Stimulated activated CD8-positive, alpha-beta memory T cell treated with anti-CD3 and anti-CD28 coated beads, Interleukin-15, amount 100 ng/mL, for 1 hour (primary cell): ENCODE measurements around the gene RRP1.

Source experiments
- DNase-seq: peaks from one replicate; pipeline ENCODE4 v3.0.0-alpha.2; 2020; ENCODE audit warnings: low read depth

RRP1 gene

DNA sequence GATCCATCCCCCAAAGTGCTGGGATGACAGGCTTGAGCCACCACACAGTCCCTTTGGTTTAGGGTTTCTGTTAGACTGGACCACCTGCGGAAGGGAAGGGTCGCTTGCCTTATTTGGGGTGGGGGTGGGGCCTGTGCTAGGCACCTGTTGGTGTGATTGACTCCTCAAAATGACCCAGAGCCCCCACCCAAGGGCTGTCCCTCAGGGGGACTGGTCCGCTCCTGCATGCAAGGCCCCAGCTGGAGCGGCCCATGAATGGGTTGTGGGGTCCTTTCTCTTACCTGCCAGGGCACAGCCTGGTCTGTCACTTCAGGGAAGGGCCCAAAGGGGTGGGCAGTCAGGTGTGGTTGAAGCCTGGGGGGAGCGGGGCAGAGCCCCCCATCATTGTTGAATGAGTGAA lies 11.4 kb upstream of the RRP1 start:
- DNase-seq = no peak

DNA sequence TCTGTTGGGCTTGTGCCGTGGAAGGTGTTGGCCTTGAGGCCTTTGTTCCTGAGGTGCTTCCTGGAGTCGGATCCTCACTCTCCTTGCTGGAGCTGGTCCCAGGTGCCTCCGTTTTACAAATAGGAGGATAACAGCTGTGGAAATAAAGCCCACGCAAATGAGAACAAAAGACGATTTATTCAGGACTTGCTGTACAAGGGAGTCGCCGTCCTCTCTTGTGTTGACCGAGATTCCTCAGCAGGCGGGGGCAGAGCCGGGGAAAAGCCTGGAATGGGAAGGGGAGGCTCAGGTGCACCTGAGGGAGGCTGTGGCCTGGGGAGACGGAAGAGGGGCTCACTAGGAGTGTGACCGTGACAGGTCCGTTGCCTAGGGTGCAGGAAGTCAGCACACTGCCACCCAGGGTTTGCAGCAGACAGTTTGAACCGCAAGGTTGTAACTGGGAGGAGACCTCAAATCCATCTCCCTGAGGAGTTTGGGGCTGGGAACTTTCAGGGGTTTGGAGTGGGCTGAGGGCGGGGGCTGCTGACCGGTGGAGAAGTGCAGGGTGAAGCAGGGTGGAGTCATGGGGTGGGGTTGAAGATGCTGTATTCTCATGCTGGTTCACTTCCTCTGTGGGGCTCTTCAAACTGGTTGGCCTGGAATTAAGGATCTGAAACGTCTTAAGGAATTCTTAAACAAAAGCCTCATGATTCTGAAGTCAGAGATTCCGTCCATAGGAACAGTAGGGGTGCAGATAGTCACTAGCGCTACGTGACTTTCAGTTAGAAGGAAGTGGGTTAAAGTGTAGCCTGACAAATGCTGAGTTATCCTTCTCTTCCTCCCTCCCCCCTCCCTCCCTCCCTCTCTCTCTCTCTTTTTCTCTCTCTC lies 10.7 kb upstream of the RRP1 start:
- no peak for DNase-seq

DNA sequence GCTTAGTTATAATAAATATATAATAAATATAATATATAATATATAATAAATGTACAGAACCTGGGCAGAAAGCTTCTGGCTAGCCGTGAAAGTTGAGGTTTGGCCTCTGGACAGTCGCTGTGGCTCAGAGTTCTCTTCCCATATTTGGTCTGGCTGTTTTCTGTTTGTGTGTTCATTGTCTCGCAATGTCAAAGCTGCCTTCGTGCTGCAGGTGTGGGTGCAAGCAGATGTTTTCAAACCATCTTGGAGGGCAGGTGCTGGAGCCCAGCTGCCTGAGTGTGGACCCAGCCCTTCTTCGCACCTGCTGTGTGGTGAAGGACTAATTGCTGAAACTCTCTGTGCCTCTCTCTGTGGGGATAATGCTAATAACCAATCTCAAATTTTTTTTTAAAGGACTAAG lies 9.7 kb upstream of the RRP1 start:
- DNase-seq = no peak

DNA sequence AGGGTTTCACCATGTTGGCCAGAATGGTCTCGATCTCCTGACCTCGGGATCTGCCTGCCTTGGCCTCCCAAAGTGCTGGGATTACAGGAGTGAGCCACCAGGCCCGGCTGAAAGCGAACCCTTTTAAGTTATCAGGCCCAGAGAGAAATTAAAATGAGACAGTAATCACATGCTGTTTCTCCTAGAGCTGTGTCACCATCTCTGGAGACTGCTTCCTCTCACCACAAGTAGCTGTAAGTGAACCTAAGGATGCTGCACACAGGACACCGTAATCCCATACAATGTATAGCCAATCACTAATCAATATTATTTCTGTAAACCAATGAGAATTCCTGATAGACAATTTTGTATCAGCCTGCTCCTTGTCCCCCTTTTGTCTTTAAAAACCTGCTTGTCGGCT lies 7.5 kb upstream of the RRP1 start:
- DNase-seq = no peak

DNA sequence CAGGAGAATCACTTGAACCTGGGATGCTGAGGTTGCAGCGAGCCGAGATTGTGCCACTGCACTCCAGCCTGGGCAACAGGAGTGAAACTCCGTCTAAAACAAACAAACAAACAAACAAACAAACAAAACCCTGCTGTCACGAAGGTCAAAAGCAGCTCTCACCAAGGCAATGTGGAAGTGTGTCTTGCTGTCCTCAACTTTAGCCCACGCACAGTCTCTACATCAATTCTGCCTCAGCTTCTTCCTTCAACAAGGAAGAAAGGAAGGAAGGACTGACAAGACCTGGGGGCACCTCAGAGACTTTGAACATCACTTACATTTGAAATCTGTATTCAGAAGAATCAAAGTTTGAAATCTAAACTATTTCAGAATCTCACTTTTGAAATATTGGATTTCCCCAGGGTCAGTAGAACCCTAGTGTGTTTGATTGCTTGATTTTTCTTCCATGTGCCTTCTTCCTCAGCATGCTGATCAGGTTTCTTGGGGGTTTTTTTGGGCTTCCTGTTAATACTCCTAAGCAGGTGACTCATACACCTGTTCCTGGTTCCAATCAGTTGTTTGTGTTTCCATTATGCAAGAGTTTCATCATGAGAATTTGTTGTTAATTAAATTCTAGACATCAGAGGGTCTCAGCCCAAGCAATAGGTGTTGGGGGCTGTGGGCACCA lies 6.8 kb upstream of the RRP1 start:
- DNase-seq = no peak

DNA sequence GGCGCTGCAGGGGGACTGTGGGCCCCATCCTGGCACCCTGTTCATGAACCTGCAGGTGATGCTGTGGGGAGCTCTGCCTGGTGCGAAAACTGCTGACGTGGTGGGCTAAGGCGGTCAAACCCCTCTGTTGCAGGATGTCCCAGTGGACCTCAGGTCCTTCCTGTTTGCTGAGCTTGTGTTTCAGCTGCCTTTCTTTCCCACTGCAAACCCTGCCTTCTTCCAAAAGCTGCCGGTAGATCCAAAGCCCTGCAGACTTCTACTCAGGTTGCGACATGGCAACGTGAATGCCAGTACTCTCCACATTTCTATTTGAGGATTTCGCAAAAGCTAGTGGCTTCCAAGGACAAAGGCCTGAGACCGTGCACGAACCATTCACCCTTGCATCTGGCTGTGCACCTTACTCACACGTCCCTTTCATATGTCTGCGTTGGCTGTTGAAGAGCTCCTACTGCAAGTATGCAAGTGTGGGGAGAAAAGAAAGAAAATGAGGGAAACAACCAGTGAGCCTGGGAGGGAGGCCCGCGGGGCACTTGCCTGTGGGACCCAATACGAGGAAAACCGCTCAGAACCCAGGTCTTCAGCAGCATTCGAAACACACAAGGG lies 6.2 kb upstream of the RRP1 start:
- no peak for DNase-seq

DNA sequence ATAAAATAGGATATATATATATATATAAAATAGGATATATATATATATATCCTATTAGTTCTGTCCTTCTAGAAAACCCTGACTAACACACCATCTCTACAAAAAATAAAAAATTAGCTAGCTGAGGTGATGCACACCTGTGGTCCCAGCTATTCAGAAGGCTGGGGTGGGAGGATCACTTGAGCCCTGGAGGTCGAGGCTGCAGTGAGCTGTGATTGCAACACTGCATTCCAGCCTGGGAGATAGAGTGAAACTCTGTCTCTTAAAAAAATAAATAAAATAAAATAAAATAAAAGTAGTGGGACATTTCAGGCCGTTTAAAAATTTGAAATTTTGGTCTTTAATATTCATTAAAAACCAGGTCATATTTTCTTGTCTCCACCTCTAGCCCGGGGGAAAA lies 4.2 kb upstream of the RRP1 start:
- DNase-seq = no peak

DNA sequence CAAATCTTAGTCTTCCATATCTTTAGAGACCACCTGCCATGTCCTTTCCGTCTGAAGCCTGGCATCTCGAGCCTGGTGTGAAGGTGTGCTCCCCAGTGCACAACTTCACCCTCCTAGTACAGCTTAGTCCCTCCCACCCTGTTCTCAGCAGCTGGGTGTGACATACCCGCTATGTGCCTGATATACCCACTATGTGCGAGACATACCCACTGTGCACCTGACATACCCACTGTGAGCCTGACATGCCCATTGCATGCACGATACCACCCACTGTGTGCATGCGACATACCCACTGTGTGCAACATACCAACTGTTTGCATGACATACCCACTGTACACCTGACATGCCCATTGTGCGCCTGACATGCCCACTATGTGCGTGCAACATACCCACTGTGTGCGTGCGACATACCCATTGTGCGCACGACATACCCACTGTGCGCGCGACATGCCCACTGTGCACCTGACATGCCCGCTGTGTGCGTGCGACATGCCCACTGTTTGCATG lies 3.0 kb upstream of the RRP1 start:
- DNase-seq = no peak

DNA sequence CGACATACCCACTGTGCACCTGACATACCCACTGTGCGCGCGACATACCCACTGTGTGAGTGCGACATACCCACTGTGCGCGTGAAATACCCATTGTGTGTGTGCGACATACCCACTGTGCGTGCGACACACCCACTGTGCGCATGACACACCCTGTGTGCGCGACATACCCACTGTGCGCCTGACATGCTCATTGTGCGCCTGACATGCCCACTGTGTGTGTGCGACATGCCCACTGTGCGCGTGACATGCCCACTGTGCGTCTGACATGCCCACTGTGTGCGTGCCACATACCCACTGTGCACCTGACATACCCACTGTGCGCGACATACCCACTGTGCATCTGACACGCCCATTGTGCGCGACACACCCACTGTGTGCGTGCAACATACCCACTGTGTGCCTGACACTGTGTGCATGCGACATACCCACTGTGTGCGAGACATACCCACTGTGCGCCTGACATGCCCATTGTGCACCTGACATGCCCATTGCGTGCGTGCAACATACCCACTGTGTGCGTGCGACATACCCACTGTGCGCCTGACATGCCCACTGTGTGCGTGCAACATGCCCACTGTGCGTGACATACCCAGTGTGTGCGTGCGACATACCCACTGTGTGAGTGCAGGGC lies 2.5 kb upstream of the RRP1 start:
- no peak for DNase-seq

DNA sequence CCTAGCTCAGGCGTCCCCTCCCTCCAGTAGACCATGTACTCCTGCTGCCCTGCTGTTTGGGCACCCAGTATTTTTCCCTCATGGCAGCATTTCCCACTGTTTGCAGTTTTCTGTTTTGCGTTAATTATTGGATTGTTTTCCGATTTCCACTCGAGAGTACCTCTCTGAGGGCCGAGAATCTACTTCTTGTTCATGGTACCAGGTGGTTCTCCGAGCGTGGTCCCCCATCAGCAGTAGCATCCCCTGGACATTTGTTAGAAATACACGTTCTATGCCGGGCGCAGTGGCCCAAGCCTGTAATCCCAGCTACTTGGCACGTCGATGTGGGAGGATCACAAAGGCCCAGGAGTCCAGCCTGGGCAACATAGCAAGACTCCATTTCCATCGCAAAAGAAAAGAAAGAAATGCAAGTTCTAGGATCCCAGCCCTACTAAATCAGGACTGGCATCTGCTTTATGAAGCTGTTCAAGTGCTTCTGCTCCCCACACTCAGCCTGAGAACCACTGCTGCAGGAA lies 690 bp downstream of the RRP1 start:
- DNase-seq = no peak

DNA sequence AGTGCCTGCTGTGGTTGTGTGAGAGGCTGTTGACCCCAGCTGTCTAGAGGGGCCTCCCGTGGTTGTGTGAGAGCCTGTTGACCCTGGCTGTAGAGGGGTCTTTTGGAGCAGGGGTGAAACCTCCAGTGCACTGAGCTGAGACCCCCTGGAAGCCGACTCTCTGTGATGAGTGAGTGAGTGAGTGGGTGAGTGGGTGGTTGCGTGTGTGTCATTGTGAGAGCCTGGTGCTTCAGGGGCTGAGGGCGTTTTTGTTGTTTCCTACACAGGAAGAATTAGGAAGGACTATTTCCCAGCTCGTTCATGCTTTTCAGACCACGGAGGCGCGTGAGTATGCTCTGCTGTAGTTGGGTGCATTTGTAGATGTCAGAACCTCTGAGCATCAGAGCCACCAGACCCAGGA lies 3.0 kb downstream of the RRP1 start:
- no peak for DNase-seq

DNA sequence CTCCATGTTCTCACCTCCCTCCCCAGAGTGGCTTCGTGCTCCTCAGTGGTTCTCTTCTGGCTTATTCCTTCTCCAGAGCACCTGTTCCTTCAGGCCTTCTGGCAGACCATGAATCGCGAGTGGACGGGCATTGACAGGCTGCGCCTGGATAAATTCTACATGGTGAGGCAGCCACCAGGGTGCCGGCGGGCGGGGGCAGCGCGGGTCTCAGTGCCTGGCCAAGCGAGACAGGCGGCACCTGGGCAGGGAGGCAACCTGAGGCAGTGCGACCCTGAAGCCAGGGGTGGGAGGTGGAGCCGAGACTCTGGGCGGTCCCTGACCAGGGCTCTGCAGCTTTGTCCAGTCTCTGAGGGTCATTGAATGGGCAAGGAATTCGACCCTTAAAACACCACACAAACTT lies 3.9 kb downstream of the RRP1 start:
- no peak for DNase-seq

DNA sequence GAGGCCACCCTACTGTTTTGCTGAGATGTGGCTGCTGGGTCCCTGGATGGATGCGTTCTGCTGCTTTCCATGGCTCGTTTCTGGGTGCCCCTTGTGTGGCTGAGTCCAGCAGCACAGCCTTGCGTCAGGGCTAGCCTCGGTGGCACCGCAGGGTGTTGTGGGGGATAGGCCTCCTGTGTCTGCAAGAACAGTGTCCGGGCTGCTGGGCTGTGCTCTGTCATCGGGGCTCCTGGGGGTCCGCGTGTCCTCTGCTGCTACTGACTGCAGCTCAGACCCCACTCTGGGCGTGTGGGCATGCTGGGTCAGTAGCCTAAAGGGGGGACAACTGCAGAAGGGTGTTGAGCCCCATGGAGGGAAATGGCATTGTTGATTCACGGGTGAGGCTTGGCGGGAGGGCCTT lies 4.9 kb downstream of the RRP1 start:
- DNase-seq = no peak

DNA sequence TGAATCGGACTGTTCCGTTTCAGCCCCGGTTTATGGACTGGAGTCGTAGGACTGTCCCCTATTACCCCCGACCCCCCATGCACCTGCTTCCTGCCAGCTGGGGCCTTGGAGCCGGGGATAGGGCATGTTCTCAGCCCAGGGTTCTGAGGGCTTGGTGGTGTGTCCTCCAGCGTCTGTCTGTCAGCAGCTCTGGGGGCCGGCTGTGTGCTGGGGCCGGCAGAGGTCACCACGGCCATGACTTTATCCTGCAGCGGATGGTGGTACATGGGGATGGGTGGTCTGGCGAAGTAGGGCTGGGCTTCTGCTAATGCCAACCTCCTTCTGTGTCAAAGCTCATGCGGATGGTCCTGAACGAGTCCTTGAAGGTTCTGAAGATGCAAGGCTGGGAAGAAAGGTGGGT lies 5.5 kb downstream of the RRP1 start:
- DNase-seq = no peak

DNA sequence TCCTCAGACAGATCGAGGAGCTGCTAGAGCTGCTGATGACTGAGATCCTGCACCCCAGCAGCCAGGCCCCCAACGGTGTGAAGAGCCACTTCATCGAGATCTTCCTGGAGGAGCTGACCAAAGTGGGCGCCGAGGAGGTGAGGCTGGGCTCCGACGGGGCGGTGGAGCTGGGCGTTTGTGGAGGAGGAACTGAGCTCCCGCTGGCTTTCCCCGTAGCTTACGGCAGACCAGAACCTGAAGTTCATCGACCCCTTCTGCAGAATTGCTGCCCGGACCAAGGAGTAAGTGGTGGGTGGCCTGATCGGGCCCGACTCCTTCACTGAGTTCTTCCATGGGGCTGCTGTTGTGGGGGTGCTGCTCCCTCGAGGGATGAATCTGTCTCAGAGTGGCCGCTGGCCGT lies 8.0 kb downstream of the RRP1 start:
- no peak for DNase-seq

DNA sequence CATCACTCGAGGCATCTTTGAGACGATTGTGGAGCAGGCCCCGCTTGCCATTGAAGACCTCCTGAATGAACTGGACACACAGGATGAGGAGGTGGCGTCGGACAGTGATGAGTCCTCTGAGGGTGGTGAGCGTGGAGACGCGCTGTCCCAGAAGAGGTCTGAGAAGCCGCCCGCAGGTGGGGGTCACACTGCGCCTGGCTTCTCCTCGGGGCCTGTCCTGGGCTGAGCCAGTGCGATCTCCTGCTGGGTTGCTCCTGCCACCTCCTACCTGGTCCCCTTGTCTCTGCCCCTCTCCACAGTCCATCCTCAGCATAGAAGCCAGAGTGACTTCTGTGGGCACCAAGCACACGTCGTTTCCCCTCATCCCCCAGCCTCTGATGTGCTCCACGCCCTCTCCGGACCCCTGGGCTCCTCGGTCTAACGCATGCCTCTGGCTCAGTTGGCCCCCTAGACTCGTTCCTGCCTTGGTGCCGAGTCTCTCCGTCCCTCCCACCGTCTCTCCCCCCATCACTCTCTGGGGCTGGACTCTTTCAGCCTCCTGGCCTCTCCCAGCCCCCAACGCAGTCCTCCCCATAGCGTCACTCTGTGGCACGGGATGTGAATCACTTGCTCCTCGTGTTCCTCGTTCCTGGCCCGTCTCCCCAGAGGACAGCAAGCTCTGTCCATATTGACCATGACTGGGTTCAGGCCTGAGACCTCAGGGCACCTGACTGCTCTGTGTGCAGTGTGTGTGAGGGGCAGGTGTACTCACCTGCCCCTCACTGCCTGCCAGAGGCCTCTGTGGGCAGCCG lies 8.7 kb downstream of the RRP1 start:
- no peak for DNase-seq

DNA sequence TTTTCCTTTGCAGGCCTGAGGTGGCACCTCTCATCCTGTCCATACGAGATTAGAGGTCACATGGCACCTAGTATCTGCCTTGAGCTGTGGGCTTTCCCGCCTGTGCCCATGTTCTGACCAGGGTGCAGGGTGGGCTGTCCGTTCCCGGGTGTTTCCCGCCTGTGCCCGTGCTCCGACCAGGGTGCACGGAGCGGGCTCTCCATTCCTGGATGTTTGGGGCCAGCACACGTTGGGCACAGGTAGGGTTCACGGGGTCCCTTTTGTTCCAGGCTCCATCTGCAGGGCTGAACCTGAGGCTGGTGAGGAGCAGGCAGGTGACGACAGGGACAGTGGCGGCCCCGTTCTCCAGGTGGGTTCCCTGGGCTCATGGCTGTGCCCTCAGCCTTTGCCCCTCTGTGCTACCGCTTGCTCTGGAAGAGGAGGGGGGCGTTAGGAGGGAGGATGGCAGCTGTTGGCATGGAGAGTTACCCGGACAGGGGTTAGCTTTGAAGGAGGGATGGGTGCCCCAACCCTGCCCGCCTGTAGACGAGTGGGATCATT lies 10.0 kb downstream of the RRP1 start:
- DNase-seq = no peak

DNA sequence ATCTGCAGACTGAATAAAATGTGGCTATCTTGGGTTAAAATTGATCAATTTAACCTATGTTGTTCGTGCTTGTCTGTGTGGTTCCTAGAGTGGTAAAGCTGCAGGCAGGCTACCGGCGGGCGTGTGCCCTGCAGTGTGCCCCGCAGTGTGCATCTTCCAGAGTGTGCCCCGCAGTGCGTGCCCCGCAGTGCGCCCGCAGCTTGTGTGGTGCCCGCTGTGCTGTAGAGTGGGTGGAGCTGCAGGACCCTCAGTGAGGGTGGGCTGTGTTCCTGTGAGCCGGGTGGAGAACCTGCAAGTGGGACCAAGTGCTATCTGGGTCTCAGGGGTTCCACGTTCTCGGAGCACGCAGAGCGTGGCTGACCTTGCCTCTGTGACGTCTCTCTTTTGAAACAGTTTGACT lies 10.7 kb downstream of the RRP1 start:
- DNase-seq = no peak

DNA sequence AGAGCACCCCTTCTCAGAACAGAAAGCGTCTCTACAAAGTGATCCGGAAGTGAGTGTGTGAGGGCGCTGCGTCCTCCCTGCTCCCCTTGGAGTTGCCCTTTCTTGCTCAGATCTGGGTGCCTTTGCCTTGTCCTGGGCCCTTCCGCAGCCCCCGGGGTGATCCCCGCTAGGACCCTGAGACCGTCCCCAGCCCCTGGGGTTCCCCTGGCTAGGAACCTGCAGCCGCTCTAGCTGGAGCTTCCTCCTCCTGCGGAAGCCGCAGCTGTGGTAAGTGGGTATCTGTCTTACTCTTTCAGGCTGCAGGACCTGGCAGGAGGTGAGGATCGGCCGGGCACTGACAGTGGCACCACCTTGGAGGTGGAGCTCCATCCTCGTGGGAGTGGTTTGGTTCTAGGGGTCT lies 11.2 kb downstream of the RRP1 start:
- DNase-seq = no peak

DNA sequence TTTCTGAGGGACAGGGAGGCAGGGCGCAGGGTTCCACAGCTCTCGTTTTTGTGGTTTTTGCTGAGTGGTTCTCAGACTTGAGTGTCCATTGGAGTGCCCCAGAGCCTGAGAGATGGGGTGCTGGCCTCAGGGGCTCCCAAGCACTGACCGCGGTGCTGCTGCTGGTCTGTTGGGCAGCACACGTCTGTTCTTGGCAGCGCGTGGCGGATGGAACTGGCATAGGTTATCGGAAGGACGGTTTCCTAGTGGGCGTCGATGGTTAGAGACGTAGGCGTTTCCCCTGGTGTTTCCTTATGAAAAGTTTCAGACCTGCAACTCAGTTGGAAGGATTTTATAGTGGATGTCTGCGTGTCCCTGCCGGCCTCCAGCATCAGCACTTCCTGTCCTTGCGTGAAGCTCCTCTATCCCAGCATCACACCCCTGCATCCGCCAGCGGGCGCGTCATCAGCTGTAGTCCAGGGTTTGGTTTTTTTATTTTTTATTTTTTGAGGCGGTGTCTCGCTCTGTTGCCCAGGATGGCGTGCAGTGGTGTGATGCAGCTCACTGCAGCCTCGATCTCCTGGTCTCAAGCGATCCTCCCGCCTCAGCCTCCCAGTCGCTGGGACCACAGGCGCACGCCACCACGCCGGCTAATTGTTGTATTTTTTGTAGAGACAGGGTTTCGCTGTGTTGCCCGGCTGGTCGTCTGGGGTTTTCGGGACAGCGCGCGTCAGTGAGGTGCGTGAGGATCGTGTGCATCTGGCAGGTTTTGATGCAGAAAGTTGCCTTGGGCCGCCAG lies 11.8 kb downstream of the RRP1 start:
- DNase-seq = no peak
